ENCODE data around the gene COMMD6.

Gene COMMD6

GRCh38 chr13:75521956-75522355 lies 15.7 kb downstream of the COMMD6 start:
- DNase-seq (ENCODE audit: low read depth), result no peak

- no peak for DNase-seq (ENCODE audit: low read depth)
Measured at GRCh38 chr13:75518439-75519088, 19.1 kb downstream of the COMMD6 start.

- DNase-seq (ENCODE audit: low read depth), result no peak
Measured at GRCh38 chr13:75514080-75514995, 23.3 kb downstream of the COMMD6 start.

GRCh38 chr13:75513271-75513670 lies 24.4 kb downstream of the COMMD6 start:
- no peak for DNase-seq (ENCODE audit: low read depth)

- DNase-seq (ENCODE audit: low read depth), result no peak
Measured at GRCh38 chr13:75512253-75512652, 25.4 kb downstream of the COMMD6 start.

GRCh38 chr13:75511051-75511625 lies 26.5 kb downstream of the COMMD6 start:
- DNase-seq (ENCODE audit: low read depth), result no peak

- no peak for DNase-seq (ENCODE audit: low read depth)
Measured at GRCh38 chr13:75508002-75508548, 29.6 kb downstream of the COMMD6 start.

GRCh38 chr13:75507027-75508001 lies 30.3 kb downstream of the COMMD6 start:
- no peak for DNase-seq (ENCODE audit: low read depth)

- DNase-seq (ENCODE audit: low read depth), result no peak
Measured at GRCh38 chr13:75506018-75506417, 31.6 kb downstream of the COMMD6 start.

- DNase-seq (ENCODE audit: low read depth), result no peak
Measured at GRCh38 chr13:75505327-75505726, 32.3 kb downstream of the COMMD6 start.

GRCh38 chr13:75495938-75496337 lies 41.7 kb downstream of the COMMD6 start:
- peak; percentile 69 for DNase-seq (ENCODE audit: low read depth)

GRCh38 chr13:75494491-75494890 lies 43.1 kb downstream of the COMMD6 start:
- DNase-seq (ENCODE audit: low read depth), result no peak

- no peak for DNase-seq (ENCODE audit: low read depth)
Measured at GRCh38 chr13:75493156-75493555, 44.5 kb downstream of the COMMD6 start.

- DNase-seq (ENCODE audit: low read depth), result no peak
Measured at GRCh38 chr13:75492389-75492788, 45.3 kb downstream of the COMMD6 start.

GRCh38 chr13:75491376-75491775 lies 46.3 kb downstream of the COMMD6 start:
- no peak for DNase-seq (ENCODE audit: low read depth)

- DNase-seq (ENCODE audit: low read depth), result no peak
Measured at GRCh38 chr13:75489502-75490263, 48.0 kb downstream of the COMMD6 start.

- DNase-seq (ENCODE audit: low read depth), result no peak
Measured at GRCh38 chr13:75486146-75487062, 51.2 kb downstream of the COMMD6 start.

- DNase-seq (ENCODE audit: low read depth), result no peak
Measured at GRCh38 chr13:75485286-75486062, 52.2 kb downstream of the COMMD6 start.

- no peak for DNase-seq (ENCODE audit: low read depth)
Measured at GRCh38 chr13:75482820-75483079, 54.9 kb downstream of the COMMD6 start.
